ENCODE data around the gene LOC128125822.
A peak's percentile ranks its signal among the peaks of the same experiment; 100 is the strongest.

LOC128125822 gene

DNA sequence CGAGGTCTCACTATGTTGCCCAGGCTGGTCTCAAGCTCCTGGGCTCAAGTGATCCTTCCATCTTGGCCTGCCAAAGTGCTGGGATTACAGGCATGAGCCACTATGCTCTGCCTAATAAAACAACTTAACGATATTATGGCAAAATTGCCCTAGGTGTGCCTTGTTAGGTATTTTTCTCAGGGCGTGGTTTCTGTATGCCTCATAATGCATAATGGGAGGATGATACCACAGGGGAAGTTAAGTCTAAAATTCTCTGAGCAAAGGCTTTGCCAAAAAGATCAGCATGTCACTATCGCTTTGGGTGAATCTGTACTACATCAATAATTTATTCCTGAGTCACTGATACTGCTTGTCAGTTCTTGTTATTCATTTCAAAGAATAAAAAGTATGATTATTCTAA, 15.9 kb upstream of the LOC128125822 start:
- no peak for DNase-seq (ENCODE audit: low read depth)

DNA sequence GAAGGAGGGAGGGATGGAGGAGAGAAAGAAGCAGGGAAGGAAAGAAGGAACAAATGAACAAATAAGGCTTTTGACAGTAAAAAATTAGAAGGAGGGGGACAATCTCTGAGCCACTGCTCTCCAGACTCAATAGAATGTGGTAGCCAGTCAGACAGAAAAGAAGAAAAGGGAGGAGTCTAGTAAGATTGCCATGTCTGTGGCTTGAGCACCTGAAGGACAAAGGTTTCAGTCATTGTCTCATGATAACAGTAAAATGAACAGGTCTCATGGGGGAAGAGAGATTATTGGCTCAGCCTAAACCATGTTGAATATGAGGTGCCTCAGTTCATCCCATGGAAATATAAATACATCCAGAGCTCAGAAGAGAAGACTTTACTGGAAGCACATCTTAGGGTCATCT, 14.0 kb upstream of the LOC128125822 start:
- DNase-seq (ENCODE audit: low read depth): no peak

DNA sequence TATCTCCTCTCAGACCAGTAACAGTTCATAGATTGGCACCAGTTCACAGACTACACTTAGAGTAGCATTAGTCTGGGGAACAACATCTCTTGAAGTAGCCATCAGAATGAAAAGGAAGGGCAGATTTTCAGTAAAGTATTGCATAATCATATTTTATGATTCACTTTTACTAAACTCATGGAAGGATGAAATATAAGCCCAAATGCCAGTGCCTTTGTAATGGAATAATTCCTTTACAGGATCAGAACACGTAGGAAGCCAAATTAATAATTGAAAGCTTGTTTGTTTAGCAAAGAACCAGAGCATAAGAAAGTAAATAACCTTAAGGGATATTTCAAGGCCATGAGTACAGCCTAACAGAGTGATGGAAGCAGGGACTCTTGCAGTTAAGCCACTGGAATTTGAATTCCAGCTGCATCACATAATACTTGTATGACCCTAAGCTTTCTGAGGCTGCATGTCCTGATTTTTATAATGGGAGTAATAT, 11.4 kb upstream of the LOC128125822 start:
- DNase-seq (ENCODE audit: low read depth): no peak

DNA sequence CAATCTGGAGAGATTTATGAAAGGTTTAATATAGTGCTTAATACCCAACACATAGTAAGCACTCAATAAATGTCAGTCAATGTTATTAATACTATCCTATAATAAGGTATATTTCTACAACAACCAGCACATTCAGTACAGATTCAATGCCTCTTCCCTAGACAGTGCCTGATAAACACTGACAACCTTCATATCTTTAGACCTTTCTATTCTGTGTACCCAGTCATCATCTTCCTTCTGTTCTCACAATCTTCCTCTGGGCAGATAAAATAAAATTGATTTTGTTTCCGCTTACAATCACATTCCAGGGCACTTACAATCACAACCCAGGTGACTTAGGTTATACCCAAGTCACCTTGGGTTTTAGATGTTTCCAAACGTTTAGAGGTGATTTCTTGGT, 11.0 kb upstream of the LOC128125822 start:
- DNase-seq (ENCODE audit: low read depth): no peak

DNA sequence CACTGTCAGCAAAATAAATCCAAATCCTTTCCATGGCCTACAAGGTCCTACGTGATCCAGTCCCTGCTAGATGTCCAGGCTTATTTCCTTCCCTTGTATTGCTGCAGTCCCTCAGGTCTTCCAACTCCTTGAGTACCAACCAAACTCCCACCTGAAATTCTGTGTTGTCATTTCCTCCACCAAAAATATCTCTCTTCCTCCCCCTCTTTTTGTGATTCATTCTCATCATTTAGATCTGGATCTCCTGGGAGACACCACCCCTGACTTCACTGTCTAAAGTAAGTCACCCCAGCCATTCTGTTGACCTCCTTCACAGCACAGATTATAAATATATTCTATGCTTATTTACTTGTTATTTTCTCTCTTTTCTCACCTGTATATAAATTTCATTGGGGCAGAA, 9.0 kb upstream of the LOC128125822 start:
- DNase-seq (ENCODE audit: low read depth): no peak

DNA sequence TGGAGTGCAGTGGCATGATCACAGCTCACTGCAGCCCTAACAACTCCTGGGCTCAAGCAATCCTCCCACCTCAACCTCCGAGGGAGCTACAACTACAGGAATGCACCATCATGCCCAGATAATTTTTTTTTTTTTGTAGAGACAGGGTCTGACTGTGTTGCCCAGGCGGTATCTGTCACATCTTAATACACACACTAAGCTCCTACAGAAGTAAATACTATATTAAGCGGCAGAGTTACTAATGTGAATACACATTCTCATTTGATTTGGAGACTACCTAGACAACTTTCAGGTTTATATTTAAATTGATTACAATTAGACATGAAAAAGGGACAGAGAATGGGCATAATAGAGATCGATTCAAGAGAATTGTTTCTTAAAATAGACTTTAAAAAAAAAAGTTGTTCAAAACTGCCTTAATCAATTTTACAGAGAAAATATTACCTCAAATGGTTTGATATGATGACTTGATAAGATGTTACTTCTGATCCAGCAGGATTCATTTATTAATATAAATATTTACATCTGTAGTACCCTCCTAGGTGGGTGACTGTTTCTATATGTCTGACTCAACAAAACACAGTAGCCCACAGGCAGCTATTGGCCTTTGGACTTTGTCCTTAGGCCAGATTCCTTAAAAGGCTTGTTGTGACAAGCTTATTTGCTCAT, 7.1 kb upstream of the LOC128125822 start:
- DNase-seq (ENCODE audit: low read depth): no peak

DNA sequence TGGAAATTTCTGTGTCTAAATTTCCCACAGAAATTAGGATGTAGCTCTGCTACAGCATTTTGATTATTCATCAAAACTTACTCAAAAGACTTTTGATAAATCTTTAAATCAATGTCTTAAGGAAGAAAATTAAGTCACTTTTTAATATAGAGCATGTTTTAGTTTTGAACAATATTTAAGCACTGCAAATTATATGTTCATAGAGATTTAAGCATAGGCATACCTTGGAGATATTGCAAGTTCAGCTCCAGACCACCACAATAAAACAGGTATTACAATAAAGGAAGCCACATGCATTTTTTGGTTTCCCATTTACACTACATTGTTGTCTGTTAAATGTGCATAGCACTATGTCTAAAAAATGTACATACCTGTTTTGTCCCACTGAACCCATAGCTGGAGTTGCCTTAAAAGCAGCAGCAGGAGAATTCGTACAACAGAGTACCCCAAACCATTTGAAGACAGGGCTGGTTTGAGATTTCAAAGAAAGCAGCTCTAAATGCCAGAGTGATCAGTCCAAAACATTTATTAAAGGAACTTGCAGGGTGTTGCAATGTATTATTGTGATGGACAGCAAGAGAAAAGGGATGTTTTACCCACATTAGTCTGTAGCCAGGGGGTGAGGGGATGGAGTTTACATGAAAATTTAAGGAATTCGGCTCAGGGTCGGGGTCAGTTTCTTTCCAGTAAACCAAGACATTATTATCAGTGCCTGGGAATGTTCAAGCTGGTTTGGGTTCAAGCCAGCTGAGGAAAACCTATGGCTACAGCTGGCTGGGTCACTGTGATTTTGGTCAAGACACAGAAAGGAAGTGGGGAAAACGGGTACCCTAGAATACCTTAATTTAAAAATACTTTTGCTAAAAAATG, 6.3 kb upstream of the LOC128125822 start:
- no peak for DNase-seq (ENCODE audit: low read depth)

DNA sequence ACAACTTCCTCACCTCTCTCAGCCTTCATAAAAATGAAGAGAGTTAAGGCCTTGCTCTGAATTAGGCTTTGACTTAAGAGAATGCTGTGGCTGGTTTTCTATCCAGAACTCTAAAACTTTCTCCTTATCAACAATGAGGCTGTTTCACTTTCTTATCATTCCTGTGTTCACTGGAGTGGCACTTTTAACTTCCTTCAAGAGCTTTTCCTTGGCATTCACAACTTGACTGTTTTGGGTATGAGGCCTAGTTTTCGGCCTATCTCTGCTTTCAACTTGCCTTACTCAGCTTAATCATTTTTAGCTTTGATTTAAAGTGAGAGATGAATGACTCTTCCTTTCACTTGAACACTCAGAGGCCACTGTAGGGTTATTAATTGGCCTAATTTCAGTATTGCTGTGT, 4.3 kb upstream of the LOC128125822 start:
- DNase-seq (ENCODE audit: low read depth): no peak

DNA sequence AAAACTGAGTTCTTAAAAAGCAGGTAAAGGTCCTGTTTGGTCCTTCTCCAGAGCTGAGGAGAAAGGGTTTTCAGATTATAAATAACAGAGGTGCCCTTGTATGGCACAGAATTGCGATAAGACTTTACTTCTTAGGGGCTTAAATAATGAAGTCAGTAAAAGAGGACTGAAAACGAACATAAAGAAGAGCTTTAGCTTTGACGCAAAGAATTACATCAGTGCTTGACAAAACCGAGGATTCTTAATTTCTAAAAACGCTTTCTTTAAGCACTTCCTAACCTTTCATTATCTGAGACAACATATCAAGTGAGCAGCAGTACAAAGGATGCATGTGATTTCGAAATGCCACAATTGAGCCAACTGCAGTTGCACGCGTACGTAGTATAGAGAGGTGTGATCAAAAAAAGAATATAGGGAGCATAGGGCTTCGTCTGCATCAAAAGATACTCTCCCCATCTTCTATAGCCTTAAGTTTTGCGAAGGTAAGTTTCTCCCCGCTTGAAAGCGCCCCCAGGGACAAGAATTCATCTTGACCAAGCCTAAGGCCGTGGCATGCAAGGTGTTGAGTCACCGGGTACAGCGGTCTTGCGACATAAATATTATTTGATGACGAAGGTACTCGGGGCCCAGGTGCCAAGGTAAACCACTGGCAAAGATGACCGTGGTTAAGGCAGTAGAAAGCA, 778 bp upstream of the LOC128125822 start:
- DNase-seq (ENCODE audit: low read depth): peak; percentile 41

DNA sequence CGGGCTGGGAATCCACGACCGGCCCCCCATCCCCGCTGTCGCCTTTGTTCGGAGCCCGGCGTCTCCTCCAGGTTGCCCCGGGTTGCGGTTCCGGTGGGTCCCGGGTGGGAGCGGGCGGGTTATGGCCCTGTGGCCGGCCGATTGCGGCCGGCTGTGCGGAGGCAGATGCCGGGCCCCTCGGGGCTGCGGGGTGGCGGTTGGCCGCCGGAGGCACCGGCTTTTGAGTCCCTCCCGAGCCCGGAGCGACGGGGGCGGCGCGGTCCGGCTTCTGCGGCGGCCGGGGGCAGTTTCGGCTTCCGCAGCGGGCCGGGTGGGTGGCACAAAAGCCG, 431 bp downstream of the LOC128125822 start:
- DNase-seq (ENCODE audit: low read depth): no peak

DNA sequence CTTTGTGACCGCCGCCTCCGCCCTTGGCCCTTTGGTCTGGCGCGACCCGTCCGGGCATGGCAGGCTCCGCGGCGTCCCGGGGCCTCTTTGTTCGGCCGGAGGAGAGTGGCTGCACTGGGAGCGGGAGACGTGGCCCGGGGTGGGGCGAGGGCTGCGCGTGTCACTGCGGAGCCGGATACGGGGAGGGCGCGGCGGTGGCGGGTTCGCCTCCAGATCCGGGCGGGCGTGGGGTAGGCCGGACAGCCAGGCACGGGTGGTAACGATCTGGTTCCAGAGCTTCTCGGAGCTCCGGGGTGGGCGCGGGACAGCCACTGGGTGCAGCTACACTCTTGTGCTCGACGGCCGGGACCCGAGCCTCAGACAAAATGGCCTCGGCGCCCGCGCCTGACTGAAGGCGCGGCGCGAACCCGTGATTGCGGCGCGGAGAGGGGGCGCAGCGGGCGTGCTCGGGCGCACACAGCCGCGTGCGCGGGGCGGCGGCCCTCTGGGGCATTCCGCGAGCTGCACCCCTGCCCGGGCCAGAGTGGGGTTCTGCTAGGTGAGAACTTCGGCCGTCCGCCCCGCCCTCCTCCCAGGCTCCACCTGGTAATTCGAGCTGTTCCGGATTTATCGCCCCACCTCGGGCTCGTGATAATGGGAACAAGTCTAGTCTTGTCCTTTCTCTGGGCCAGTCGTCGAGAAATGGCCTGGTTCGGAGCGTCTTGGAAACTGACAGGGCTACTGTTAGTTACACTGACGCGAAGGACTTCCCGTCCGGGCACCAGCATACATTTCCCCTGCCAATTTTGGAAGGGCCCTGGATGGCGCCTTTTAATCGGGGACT, 1.0 kb downstream of the LOC128125822 start:
- peak; percentile 46 for DNase-seq (ENCODE audit: low read depth)

DNA sequence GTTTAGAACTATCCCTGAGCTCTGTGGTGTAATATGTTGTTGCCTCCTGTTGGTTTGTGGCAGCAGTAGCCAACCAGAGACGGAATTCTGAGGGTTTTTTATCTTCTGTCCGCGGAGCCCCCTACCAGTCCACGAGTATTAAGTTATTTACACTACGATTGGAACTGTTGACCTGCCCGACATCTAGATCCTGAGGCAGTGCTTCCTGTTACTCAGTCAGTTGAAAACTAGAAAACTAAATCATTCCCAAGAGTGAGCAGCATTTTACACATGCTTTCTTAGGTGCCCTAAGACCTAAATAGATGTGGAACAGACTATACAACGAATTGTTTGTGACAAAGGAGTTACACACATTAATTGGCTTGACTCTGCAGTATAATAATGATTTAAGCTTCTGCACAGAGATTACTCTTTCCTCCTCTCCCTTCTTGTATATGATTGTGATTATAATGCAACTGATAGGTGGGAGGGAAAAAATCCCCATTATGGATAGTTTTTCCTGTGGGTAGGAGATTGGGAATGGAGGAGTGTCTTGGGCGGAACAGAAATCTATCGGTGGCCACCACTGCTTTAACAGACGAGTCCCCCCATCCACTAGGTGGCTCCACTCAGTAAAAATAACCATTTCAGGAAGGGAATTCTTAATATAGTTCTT, 1.7 kb downstream of the LOC128125822 start:
- peak; percentile 20 for DNase-seq (ENCODE audit: low read depth)

DNA sequence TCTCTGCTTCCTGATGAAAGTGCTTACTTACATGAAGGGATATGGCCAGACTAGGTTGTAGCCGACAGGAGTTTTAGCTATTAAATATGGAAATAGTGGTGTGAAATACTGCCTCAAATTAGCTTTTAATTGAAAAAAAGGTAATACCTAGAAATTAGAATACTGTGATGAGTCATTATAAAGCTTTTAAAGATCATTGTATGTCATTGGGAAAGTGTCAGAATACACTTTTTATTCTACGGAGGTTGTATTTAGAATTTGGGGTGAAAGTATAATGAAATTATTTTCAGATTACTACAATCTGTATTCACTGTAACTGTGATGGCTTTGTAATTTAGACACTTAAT, 2.2 kb downstream of the LOC128125822 start:
- no peak for DNase-seq (ENCODE audit: low read depth)

DNA sequence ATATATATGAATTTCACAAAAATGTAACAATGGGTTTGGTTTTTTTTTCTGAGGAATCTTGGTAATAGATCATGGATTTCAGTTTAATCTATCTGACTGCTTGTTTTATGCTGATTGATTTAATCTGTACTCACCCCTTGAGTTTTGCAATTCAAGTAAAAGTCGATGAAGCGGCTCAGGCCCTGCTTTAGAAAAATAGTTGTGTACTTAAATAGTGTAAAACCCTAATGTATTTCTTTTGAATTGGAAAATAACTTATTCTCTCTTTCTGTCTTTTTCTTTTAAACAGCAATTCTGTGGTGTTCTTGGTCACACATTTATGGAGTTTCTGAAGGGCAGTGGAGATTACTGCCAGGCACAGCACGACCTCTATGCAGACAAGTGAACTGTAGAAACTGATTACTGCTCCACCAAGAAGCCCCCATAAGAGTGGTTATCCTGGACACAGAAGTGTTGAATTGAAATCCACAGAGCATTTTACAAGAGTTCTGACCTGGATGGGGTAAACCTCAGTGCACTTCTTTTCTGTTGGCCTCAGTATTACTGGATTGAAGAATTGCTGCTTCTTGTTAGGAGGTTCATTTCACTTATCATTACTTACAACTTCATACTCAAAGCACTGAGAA, 4.0 kb downstream of the LOC128125822 start:
- no peak for DNase-seq (ENCODE audit: low read depth)

DNA sequence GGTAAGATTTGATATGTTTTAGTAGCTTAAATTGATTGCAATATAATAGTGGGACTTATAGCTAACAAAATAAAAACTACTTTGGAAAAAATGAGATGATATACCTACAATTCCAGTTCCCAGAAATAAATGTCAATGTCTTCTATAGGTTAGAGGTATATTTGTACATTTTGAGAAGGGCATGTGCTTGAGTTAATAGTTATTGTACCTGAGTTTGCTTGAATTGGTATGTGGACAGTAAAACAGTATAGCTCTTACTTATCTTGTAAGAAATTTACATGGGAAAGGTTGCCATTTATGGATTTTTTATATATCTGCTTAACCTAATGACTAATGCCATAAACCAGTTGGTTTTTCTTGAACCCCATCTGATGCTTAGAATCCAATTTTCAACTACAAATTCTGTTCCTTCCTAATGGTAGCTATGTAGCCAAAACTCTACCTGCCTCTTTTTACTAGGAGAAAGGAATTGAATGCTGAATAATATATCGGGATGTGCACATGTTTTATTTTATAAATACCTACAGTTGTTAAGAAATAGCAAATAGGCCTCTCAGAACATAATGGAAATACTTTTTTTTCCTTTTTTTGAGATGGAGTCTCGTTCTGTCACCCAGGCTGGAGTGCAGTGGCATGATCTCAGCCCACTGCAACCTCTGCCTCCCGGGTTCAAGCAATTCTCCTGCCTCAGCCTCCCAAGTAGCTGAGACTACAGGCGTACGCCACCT, 4.9 kb downstream of the LOC128125822 start:
- no peak for DNase-seq (ENCODE audit: low read depth)

DNA sequence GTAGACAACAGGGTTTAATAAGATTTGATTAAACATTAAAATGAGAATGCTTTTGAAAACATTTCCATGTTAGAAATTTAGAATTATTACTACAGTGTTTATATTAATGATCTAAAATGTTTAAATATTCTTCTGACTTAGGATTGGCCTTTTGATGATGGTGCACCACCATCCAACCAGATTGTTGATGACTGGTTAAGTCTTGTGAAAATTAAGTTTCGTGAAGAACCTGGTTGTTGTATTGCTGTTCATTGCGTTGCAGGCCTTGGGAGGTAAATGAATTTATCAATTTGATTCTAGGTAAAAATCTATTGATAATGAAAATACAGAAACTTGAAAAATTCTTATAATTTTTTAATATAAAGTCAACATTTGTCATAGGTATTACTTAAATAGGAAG, 6.5 kb downstream of the LOC128125822 start:
- no peak for DNase-seq (ENCODE audit: low read depth)

DNA sequence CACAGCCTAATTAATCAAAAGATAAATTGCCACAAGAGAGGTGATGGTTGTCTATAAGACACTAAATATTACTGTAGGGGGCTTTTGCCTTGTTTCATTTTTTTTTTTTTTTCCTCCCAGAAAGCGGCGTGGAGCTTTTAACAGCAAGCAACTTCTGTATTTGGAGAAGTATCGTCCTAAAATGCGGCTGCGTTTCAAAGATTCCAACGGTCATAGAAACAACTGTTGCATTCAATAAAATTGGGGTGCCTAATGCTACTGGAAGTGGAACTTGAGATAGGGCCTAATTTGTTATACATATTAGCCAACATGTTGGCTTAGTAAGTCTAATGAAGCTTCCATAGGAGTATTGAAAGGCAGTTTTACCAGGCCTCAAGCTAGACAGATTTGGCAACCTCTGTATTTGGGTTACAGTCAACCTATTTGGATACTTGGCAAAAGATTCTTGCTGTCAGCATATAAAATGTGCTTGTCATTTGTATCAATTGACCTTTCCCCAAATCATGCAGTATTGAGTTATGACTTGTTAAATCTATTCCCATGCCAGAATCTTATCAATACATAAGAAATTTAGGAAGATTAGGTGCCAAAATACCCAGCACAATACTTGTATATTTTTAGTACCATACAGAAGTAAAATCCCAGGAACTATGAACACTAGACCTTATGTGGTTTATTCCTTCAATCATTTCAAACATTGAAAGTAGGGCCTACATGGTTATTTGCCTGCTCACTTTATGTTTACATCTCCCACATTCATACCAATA, 7.8 kb downstream of the LOC128125822 start:
- DNase-seq (ENCODE audit: low read depth): no peak

DNA sequence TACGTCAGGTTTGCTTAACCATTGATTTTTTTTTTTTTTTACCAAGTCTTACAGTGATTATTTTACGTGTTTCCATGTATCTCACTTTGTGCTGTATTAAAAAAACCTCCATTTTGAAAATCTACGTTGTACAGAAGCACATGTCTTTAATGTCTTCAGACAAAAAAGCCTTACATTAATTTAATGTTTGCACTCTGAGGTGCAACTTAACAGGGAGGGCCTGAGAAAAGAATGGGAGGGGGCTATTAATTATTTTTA, 8.4 kb downstream of the LOC128125822 start:
- no peak for DNase-seq (ENCODE audit: low read depth)

DNA sequence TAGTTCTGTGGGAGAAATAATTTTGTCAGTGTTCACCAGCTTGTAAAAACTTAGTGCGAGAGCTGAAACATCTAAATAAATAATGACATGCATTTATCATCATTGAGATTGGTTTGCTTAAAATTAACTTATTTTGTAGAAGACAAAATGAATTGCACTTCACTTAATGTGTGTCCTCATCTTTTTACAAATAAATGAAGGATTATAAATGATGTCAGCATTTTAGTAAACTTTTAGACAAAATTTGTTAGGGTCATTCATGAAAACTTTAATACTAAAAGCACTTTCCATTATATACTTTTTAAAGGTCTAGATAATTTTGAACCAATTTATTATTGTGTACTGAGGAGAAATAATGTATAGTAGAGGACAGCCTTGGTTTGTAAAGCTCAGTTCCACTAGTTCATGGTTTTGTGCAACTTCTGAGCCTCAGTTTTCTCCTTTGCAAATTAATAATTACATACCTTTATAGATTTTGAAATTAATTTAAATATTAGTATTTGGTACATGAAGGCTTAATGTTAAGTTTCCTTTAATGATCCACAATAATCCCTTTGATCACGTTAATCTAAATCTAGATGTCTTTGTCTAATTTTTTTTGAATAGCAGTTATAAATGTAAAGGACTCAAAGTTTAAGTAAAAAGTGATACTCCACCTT, 9.2 kb downstream of the LOC128125822 start:
- DNase-seq (ENCODE audit: low read depth): no peak

Data from activated T-helper 9 cell treated with anti-CD3 and anti-CD28 coated beads, Interleukin-2, amount 50 U/mL, for 16 hours (primary cell).